NCI-H524 (cell line): Measurements from ENCODE around the gene SRCIN1.
A peak's percentile ranks its signal among the peaks of the same experiment; 100 is the strongest.

ENCODE experiments used
- DNase-seq, 2 experiments: peaks; one replicate each; lab custom pipeline; 2025; lab: John Stamatoyannopoulos, UW

SRCIN1 gene

GRCh38 chr17:38598536-38598935 lies 7.2 kb downstream of the SRCIN1 start:
- DNase-seq: peak; percentile 73 to 93

GRCh38 chr17:38597375-38597774 lies 8.4 kb downstream of the SRCIN1 start:
- no peak for DNase-seq

DNA sequence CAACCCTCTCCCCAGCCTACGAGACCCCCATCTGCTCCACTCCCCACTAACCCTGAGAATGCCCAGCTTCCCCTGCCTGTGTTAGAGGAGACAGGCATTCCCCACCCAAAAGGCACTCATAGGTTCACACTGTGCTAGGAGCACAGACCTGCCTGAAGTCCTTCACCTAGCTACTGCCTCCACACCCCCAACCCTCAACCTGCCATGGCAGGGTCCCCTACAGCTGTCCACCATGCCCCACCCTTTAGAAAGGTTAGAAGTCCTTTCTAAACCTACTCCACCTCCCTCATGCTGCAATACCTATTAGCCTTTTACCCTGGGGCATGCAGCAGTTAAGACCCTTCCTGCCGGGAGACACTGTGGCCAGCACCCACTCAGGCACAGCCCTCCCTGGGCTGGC lies 9.1 kb downstream of the SRCIN1 start:
- no peak for DNase-seq

DNA sequence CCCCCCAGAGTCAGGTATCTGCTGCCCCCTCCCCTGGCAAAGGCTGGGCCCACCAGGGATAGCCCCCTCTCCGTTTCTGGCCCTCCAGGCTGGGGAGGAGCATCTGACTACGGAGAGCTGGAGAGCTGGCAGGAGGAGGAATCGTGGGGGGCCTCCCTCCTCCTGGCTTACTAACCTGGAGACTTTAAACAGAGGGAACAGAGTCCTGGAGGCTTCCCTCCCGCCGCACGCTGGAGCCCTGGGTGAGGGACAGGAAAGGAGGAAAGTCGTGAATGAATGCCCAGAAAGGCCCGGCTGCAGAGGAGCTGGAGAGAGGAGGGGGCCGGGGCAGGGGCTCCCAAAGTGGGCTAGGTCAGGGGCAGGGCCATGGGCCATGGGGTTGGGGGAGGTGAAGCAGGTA lies 9.9 kb downstream of the SRCIN1 start:
- no peak for DNase-seq

- DNase-seq: no peak
These were observed 11.6 kb downstream of the SRCIN1 start for GRCh38 chr17:38594152-38594551.

DNA sequence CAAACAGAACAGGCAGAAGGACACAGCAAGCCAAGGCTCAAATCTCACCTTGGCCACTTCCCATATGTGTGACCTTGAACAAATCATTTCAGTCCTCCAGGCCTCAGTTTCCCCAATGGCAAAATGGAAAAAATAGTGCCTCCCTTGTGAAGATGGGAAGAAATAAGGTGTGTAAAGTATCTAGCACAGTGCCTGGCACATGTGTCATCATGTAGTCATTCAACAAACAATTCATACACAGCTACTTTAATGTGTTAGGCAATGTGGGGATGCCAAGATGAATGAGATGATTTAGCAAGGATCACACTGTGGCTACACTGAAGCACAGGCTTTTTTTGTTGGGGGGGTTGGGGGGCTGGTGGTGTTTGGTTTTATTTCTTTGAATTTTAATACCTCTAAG lies 13.3 kb downstream of the SRCIN1 start:
- no peak for DNase-seq

GRCh38 chr17:38591759-38592241 lies 14.0 kb downstream of the SRCIN1 start:
- DNase-seq: peak in 1 of 2 experiments; percentile 16

DNA sequence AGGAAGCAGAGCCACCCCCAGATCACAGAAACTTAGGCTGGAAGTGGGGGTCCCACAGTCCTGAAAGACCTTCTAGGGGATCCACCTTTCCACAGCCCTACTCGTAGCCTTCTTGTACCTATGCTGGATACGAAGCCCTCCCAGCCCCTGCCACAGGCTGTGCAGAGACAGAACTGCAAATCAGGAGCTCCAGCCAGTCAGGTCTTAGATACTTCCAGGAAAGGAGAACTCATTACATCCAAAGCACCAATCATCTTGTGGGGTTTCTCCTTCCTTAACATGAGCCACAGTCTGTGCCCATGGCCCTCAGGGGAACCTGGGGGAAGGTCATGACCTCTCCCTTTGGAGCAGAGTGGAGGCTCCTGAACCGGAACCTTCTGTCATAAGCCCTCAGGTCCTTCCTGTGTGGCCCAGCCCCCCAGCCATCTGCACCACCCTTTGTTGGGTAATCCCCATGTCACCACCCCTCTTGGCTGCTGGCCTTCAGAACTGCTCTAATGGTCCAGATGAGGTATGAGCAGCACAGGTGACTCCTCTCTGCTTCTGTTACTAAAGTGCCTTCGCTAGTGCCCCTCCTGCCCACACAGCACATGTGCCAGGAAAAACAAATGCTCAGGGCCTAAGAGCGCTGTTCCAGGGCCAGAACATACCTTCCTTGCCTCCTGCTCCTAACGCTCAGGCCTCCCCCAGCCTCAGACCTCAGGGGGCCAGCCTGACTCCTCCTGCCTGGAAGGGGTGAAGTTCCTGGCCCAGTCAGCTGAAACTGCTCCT lies 14.6 kb downstream of the SRCIN1 start:
- peak; percentile 91 to 94 for DNase-seq

- no peak for DNase-seq
These were observed 16.2 kb downstream of the SRCIN1 start for GRCh38 chr17:38589462-38590114.

- peak in 1 of 2 experiments; percentile 63 for DNase-seq
These were observed 17.0 kb downstream of the SRCIN1 start for GRCh38 chr17:38588788-38589174.

DNA sequence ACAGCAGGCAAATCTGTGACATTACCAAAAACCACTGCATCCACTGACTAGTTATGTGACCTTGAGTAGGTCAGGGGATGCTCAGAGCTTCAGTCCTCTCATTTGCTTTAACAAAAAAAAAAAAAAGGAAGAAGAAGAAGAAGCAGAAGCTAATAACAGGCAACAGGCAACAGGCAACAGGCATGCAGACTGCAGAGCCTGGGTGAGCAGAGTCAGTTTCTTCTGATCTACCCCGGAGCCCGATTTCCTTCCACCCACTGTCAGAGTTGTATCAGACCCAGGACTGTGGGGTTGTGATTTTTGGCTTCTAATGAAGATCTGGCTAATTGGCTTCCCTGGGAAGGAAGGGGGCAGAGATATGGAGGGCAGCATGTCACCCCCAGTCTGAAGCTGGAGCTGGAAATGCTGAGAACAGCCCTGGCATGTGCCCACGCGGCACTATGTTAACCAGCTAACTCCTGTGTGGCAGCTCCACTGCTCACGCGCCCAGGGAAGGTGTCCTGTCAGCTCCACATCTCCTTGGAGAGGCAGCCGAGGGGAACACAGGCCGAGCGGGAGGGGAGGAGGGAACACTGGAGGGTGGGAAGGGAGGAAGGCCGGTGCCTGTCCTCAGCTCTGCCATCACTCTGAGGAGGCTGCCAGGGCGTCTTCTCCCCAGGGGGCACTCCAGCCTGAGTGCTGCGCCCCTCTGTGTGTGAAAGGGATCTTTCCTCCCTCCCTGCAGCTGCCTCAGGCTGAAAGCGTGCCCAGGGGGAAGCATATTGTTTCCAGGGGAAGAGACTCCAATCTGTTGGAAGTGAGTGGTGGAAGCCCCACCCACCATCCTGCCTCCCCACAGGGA lies 17.6 kb downstream of the SRCIN1 start:
- peak; percentile 78 to 91 for DNase-seq

DNA sequence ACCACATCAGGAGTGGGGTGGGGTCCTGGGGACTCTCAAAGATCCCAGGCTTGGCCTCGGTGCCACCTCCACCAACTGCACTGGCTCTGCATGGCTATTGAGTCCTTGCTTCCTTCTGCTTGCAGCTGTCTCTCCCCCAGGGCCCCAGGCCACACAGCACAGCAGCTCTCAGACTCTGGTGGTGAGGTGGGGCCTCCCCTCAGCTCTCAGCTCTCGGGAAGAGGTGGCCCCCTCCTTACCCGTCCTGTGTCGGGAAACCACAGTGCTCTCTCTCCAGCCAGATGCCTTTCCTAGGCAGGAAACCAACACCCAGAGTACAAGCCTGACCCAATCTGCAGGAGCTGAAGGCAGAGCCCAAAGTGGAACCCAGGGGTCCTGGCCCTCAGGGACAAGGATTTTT lies 18.5 kb downstream of the SRCIN1 start:
- peak in 1 of 2 experiments; percentile 13 for DNase-seq

GRCh38 chr17:38586788-38587187 lies 19.0 kb downstream of the SRCIN1 start:
- DNase-seq: no peak

DNA sequence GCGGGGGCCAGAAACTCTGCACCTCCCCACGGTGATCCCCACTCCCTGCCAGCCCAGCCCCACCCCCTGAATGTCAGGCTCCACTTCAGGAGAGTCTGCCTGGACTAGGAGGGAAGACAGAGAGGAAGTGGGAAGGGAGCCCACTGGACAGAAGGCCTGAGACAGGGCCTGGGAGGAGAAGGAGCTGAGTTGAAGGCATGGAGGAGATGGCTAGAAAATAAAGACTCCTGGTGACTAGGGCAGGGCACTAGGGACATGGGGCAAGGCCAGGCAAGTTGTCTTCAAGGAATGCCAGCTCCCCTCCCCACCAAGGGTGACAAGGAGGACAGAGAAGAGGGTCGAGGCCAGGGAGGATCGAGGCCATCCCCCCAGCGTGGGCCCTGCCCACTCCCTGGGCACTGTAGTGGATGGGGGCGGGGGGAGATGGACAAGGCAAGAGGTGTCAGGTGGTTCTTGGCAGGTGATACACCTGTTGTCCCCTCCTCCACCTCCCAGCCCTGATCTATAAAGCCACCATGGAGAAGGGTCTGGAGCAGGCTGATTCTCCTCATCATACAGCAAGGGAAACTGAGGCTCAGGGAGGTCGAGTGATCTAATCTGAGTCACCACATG lies 19.7 kb downstream of the SRCIN1 start:
- no peak for DNase-seq

GRCh38 chr17:38585056-38585917 lies 20.5 kb downstream of the SRCIN1 start:
- peak in 1 of 2 experiments; percentile 65 for DNase-seq

DNA sequence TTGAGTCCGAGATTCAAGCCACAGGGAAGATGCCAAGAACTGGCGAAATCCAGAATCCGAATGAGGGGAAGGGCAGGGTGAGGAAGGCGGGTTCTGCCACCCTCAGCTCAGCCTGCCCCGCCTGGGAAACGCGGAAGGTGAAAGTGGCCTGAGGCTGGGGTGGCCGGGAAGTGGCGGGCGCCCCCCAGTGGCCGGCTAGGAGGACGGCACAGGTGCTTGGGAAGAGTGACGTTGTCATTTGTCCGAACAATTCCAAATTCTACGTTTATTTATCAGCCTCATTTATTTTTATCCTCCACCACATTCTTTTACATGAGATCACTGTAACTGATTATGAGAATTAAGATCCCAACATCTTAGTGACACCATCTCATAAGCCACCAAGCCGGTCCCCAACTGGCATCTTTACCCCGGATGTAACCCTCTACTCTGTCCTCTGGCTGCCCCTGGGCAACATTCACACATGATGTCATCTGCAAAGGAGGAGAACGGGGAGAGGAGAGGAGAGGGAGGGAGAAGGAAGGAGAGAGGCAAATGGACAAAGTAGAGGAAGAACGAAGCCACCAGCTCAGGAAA lies 21.3 kb downstream of the SRCIN1 start:
- peak; percentile 27 to 42 for DNase-seq

DNA sequence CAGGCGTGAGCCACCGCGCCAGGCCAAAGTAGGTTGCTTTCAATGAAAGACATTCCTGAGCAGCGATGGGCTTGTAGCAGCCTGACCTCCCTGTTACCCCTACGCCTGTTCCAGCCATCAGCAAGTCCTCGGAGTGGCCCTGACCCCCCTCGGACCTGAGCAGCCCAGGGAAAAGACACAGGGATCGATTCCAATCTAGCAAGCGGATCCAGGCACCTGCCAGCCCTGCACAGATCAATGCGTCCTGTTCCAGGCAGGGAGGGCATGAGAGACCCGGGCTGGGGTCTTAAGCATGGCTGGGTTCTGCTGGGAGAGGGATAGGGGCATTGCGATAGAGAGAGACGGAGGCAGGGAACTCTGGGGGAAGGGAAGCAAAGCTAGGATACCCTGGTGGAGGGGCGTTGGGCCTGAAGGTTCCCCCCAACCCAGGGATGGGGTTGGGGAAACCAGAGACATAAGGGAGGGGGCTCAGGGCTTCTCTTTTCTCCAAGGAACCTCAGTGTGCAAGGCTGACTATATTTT lies 21.9 kb downstream of the SRCIN1 start:
- DNase-seq: no peak

DNA sequence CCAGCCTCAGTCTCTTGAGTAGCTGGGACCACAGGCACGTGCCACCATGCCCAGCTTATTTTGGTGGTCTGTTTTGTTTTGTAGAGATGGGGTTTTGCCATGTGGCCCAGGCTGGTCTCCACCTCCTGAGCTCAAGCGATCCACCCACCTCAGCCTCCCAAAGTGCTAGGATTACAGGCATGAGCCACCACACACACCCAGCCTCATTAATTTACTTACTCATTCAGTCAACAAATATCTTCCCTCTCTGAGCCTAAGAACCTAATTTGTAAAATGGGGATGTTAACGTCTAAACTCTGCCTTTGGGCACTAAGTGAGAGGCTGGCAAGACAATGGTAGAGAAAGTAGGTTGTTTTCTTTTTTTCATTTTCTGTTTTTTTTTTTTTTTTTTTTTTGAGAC lies 22.6 kb downstream of the SRCIN1 start:
- no peak for DNase-seq

DNA sequence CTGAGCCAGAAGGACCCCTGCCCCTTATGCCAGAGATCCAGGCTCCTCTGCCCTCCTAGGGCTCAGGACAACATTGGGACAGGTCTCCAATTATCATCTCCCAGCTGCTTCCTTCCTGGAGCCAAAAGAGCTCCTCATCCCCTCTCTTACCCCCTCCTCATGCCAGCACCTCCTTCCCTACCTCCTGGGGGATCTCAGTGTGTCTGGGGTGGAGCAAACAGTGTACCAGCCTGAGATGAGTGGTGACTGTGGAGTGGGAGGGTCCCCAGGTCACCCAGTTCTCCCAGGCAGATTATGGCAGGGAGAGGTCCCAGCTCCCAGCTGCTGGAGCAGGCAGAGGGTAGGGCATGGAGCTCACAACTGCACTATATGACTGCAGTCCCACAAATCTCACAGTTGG lies 23.7 kb downstream of the SRCIN1 start:
- DNase-seq: no peak

DNA sequence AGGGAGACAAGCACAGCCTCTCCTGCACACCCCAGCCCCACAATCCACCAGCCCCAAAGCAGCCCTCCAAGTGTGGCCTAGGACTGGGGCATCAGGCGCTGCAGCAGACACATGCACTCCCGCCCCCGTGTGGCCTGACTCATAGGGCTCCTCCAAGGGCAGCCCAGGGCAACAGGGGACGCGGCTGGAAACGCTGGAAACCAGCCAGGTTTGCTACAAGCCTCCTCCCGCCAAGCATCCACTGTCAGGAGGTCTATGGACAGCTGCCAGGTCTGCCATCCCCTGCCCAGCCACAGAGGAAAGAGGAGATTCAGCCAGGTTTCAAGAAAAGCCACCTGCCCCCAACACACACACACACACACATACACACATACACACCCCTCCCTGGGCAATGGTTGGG lies 25.8 kb downstream of the SRCIN1 start:
- peak; percentile 90 to 91 for DNase-seq

DNA sequence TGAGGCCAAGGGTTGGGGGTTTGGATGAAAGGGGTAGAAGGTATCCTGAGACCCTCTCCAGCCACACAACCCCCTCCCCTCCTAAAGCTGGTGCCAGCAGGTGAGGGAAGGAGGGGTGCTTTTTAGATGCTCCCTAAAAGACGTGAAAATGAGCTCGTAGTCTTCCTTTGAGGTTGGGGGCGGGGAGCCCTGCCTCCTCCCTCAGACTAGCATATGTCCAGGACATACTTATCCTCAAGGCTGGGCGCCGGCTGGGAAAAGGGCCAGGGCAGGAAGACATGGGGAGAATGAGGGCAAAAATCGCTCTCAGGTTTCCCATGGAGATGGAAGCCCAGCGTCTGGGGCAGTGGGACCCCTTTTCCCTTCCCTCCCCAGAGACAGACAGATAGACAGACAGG lies 26.7 kb downstream of the SRCIN1 start:
- no peak for DNase-seq
